BE2C (cell line): ENCODE results near the gene NHSL2.

Experiments used
- DNase-seq: peaks from one replicate; pipeline ENCODE4 v3.0.0-alpha.2; 2020
- H3K27me3 ChIP-seq: fragments of 250-450 bp; sonication (Bioruptor Pico); 2 replicates; pipeline ENCODE4 v1.5.1; 2020; ENCODE audit warnings: mild to moderate bottlenecking
- H3K36me3 ChIP-seq: fragments of 250-450 bp; sonication (Bioruptor Pico); 2 replicates; pipeline ENCODE4 v1.5.1; 2020; ENCODE audit warnings: mild to moderate bottlenecking
- H3K4me1 ChIP-seq: fragments of 250-450 bp; sonication (Bioruptor Pico); 2 replicates; pipeline ENCODE4 v1.5.1; 2020
- H3K4me3 ChIP-seq: 2 replicates; pipeline ENCODE4 v1.5.1; 2011; ENCODE audit warnings: low read depth, low read length
- H3K9me3 ChIP-seq: fragments of 250-450 bp; sonication (Bioruptor Pico); 2 replicates; pipeline ENCODE4 v1.5.1; 2020
- TF ChIP-seq, protein P1 (sequence below): IDR thresholded peaks from 2 replicates; pipeline ENCODE4 v1.5.1; 2012; ENCODE audit warnings: mild to moderate bottlenecking, low read depth, low read length

Gene NHSL2

DNA sequence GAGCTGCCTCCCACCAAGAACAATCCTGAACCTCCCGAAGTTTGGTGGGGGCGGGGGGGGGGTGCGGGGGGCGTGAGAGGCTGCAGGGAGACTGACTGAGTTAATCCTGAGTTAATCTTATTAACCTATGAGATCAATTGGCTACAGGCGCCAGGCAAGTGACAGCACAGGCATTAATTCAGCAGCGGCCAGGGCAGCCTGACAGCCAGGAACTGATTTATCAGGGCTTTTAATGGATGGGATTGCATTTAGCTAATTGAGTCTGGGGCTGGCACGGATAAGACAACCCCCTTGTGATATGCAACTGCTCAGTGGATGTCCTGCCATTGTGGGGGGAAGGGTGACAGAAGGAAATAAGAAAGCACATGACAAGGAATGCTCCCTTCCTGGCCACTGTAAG lies 204.7 kb downstream of the NHSL2 start:
- TF ChIP-seq, protein P1, sequence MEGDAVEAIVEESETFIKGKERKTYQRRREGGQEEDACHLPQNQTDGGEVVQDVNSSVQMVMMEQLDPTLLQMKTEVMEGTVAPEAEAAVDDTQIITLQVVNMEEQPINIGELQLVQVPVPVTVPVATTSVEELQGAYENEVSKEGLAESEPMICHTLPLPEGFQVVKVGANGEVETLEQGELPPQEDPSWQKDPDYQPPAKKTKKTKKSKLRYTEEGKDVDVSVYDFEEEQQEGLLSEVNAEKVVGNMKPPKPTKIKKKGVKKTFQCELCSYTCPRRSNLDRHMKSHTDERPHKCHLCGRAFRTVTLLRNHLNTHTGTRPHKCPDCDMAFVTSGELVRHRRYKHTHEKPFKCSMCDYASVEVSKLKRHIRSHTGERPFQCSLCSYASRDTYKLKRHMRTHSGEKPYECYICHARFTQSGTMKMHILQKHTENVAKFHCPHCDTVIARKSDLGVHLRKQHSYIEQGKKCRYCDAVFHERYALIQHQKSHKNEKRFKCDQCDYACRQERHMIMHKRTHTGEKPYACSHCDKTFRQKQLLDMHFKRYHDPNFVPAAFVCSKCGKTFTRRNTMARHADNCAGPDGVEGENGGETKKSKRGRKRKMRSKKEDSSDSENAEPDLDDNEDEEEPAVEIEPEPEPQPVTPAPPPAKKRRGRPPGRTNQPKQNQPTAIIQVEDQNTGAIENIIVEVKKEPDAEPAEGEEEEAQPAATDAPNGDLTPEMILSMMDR: no peak
- Histone ChIP-seq H3K4me1 (peaks cover 44% of the 10 kb centered on the region), H3K4me3 (no peak overlapping the region), H3K9me3 (no peaks in the 10 kb centered on the region), H3K27me3 (no peaks in the 10 kb centered on the region), H3K36me3 (no peaks in the 10 kb centered on the region; the same call in 1 of the 2 replicates)
- peak; percentile 80 for DNase-seq

DNA sequence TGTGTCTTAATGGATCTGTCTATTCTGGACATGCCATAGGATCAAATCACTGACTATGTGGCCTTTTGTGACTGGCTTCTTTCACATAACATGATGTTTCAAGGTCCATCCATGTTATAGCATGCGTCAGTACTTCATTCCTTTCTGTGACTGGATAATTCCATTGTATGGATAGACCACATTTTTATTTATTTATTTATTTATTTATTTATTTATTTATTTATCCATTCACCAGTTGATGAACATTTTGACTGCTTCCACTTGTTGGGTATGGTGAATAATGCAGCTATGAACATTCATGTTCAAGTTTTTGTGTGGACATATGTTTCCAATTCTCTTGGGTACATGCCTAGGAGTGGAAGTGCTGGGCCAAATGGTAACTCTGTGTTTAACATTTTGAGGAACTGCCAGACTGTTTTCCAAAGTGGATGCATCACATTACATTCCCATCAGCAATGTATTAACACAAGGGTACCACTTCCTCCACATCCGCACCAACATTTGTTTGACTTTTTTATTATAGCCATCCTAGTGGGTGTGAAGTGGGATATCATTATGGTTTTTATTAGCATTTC lies 207.1 kb downstream of the NHSL2 start:
- TF ChIP-seq, protein P1: no peak
- no peak for DNase-seq

DNA sequence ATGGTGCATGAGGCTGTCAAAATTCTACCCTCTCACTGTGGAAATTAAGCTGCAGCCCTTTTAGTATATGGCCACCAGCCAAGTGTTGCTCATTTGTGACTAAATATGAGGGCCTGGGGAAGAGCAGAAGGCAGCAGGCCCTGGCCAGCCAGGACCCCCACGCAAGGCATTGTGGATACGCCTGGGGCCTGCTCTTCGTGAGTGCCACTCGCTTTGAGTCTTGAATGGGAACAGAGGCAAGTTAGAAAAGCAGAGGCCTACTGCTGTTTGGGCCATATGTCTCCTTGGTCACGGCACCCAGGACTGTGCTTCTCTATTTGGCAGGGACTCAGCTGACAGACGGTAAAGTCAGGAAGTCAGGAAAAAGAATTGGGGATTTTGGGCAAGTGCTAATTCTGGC lies 210.2 kb downstream of the NHSL2 start:
- Histone ChIP-seq H3K27me3 (no peaks in the 10 kb centered on the region), H3K36me3 (peaks cover 6% of the 10 kb centered on the region), H3K9me3 (no peaks in the 10 kb centered on the region), H3K4me3 (no peak overlapping the region), H3K4me1 (peaks cover 63% of the 10 kb centered on the region)
- TF ChIP-seq, protein P1: no peak
- peak; percentile 77 for DNase-seq

More for the DNA sequence above, 207.1 kb downstream of the NHSL2 start:
- Histone ChIP-seq H3K4me1 (peaks cover 58% of the 10 kb centered on the region), H3K4me3 (no peak overlapping the region), H3K36me3 (peaks cover 3% of the 10 kb centered on the region), H3K9me3 (no peaks in the 10 kb centered on the region), H3K27me3 (no peaks in the 10 kb centered on the region)

DNA sequence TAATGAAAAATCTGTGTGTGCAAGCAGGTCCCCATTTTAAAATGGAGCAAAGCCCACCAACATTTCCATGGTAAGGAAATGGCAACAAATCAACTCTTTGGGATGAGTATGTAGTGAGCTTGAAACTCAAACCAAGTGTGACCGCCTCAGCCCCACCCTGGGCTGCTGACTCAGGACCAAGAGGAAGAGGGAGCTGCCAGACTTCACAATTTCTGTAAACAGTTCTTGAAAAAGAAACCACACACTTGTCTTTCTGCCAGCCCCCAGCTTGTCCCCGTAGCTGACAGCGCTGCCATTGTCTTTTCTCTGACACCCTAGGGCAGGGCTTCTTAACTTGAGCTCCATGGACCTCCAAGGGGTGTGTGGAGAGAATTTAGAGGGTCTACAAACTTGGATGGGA lies 210.7 kb downstream of the NHSL2 start:
- TF ChIP-seq, protein P1: no peak
- Histone ChIP-seq H3K9me3 (no peaks in the 10 kb centered on the region), H3K4me1 (peaks cover 63% of the 10 kb centered on the region), H3K4me3 (no peak overlapping the region), H3K27me3 (no peaks in the 10 kb centered on the region), H3K36me3 (peaks cover 6% of the 10 kb centered on the region)
- DNase-seq: no peak

DNA sequence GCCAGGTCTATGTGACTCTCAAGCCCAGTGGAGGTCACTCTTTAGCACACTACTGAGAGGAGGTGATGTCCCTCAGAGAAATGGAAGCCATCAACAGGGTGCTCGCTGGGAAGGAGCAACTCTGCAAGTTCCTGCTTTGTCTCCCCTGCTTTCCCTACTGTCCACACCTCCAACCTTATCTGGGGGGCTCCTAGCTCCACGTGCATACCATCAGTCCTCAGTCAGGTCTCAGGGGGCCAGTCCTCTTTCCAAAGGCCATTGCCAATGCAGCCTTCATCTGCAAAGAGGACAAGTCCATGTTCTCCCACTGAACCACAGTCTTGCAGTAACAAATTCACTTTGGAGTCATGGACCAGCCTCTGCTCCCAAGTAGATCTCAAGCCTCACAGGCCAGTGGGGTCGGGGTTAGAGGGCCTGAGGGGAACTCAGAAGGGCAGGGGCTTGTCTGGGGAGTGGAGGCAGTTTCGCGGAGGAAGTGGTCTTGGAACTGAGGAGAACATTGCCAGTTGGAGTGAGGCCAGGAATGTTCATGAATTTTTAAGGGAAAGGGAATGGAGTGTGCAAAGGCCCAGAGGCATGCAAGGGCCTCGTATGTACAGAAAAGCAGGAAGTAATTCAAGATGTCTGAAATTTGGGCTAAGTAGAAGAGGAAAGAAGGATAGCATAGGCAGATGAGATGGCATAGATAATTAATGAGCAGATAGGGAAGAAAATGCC lies 212.1 kb downstream of the NHSL2 start:
- Histone ChIP-seq H3K4me1 (peaks cover 63% of the 10 kb centered on the region), H3K4me3 (no peak overlapping the region), H3K36me3 (peaks cover 10% of the 10 kb centered on the region), H3K27me3 (no peaks in the 10 kb centered on the region), H3K9me3 (no peaks in the 10 kb centered on the region)
- no peak for DNase-seq
- TF ChIP-seq, protein P1: no peak
